Spleen (tissue), 11 donors: ENCODE data around the gene GNAT1. TPM values are rescaled to one million over a fixed set of nuclear protein-coding genes. Genes with fewer than 3 reads are reported as not detected.
"Not testable (repeated sequence)": the region's sequence is repeated elsewhere in the genome, so short reads cannot be mapped to it uniquely, and the experiment has no call there.

Source experiments
- DNase-seq: peaks from one replicate; pipeline ENCODE4 v3.0.0-alpha.2; 2020
- H3K27ac ChIP-seq, 8 donors: fragments of 200-600 bp; sonication (generic) in 7 of 8; 1 replicate in 4 of 8; 2 replicates in 4 of 8; pipeline versions ENCODE4 v1.5.0 to v1.8.0; 2016 to 2021; ENCODE audit warnings: inconsistent platforms in 4 of 8, mild to moderate bottlenecking in 4 of 8, moderate library complexity in 1 of 8
- H3K27me3 ChIP-seq, 7 donors: fragments of 200-600 bp; sonication (generic) in 6 of 7; replicated peaks in 1 of 7; 1 replicate in 4 of 7; 2 replicates in 3 of 7; pipeline versions ENCODE4 v1.5.0 to v1.8.0; 2016 to 2021; ENCODE audit warnings: inconsistent platforms in 3 of 7, mild to moderate bottlenecking in 1 of 7
- H3K36me3 ChIP-seq, 6 donors: fragments of 200-600 bp; sonication (generic) in 5 of 6; 1 replicate in 4 of 6; 2 replicates in 2 of 6; pipeline versions ENCODE4 v1.5.0 to v1.8.0; 2016 to 2021; ENCODE audit warnings: inconsistent platforms in 2 of 6
- H3K4me1 ChIP-seq, 6 donors: fragments of 200-600 bp; sonication (generic) in 5 of 6; 1 replicate in 3 of 6; 2 replicates in 3 of 6; pipeline versions ENCODE4 v1.5.0 to v1.8.0; 2016 to 2021; ENCODE audit warnings: inconsistent platforms in 3 of 6
- H3K4me3 ChIP-seq, 8 donors: fragments of 200-600 bp; sonication (generic) in 7 of 8; 1 replicate in 4 of 8; 2 replicates in 4 of 8; pipeline versions ENCODE4 v1.5.0 to v1.8.0; 2016 to 2021; ENCODE audit warnings: inconsistent platforms in 4 of 8, mild to moderate bottlenecking in 4 of 8, moderate library complexity in 2 of 8
- H3K9me3 ChIP-seq, 8 donors: fragments of 200-600 bp; sonication (generic) in 7 of 8; 1 replicate in 4 of 8; 2 replicates in 4 of 8; pipeline versions ENCODE4 v1.5.0 to v1.8.0; 2016 to 2021; ENCODE audit warnings: inconsistent platforms in 4 of 8
- CTCF ChIP-seq, 11 experiments: fragments of 200-600 bp in 7 of 11; fragments of 450-650 bp in 4 of 11; sonication (generic) in 4 of 11; IDR thresholded peaks in 8 of 11; conservative IDR thresholded peaks in 3 of 11; 1 replicate in 7 of 11; 2 replicates in 4 of 11; pipeline versions ENCODE4 v1.4.0 to v1.8.0; 2016 to 2021; ENCODE audit warnings: antibody characterized with exemption in 11 of 11, inconsistent platforms in 4 of 11, mild to moderate bottlenecking in 1 of 11
- POLR2A ChIP-seq, 3 donors: fragments of 450-650 bp; IDR thresholded peaks; one replicate each; pipeline ENCODE4 v1.5.1; 2017; ENCODE audit warnings: antibody characterized with exemption in 3 of 3, mild to moderate bottlenecking in 1 of 3
- POLR2AphosphoS5 ChIP-seq, 3 donors: sonication (generic); formaldehyde crosslinking; IDR thresholded peaks; one replicate each; pipeline ENCODE4 v1.5.1; 2017; ENCODE audit warnings: antibody characterized with exemption in 3 of 3
- WGBS, 5 donors: extraction: QIAGEN DNeasy Blood & Tissue Kit in 3 of 5; methylation state at CpG; one replicate each; pipeline versions ENCODE4 v1.1.5 to v1.1.7; 2013 to 2018; 5-methylcytosine and 5-hydroxymethylcytosine counted together
- intact Hi-C: fragments of 100-400 bp; cut with DNase I; formaldehyde crosslinking; loops from one replicate; pipeline ENCODE4 v1.15.0; 2023; ENCODE audit warnings: low total_unique reads
- polyA plus RNA-seq, 3 donors: library from polyadenylated mRNA; stranded (reverse); fragments of 200-250 nt; gene quantifications; one replicate each; pipeline ENCODE4 v1.2.1, GENCODE V29; 2013
- total RNA-seq, 7 donors: library from RNA; depleted of rRNA in 3 of 7; stranded (reverse); fragments of >200 nt in 3 of 7; fragmentation: NEBNext Ultra II Directional in 4 of 7; extraction: Animal tissue kit (Norgen Biotek cat#: 25700) in 4 of 7; gene quantifications; one replicate each; pipeline versions ENCODE4 v1.1.0 to v1.2.1, GENCODE V29; 2016 to 2021
- donor health status: healthy with polysubstance abuse.
- donor health status: DM: no; HTN: no; CAD: no; lungs with moderate emphysema.
- donor health status: DM: no; HTN: no; CAD: no.
- donor health status: Bipolar disorder and iron deficiency.
- donor health status: healthy.
- donor health status: DM: no; HTN: no; CAD: no.
- donor health status: DM: yes; HTN: yes; CAD: no.

Gene GNAT1
- total and polyA plus RNA-seq, 10 donors: 0.05 to 0.44 (median 0.18) TPM; not detected in 7

GRCh38 chr3:50226888-50227389 is 35.5 kb downstream of the GNAT1 start:
- intact Hi-C loops: loop anchor here (5.0 kb wide), 2 partner anchors 35 to 45 kb away; partner anchors contain the start of gene GNAT1
- no peak for DNase-seq
- H3K36me3 ChIP-seq: no peaks in the 10 kb centered on the region
- WGBS, 5 donors: 0 to 1% (median 1%) methylated on average over 32 to 40 of the region's 40 CpGs
- peak overlapping the region; percentile 23 to 92 (median 84) for H3K27ac ChIP-seq
- H3K9me3 ChIP-seq: no peaks in the 10 kb centered on the region
- TF ChIP-seq POLR2A (IDR thresholded peaks at IDR 0.05): no peak
- TF ChIP-seq CTCF (IDR thresholded peaks at IDR 0.05 in 8 of 11, conservative IDR thresholded peaks at IDR 0.05 in 3 of 11): no peak
- TF ChIP-seq POLR2AphosphoS5 (IDR thresholded peaks at IDR 0.05): no peak
- H3K4me3 ChIP-seq: peak overlapping the region; percentile 62 to 79 (median 72)
- peaks cover 7 to 62% (median 48%) of the 10 kb centered on the region in 6 donors for H3K4me1 ChIP-seq
- H3K27me3 ChIP-seq: no peaks in the 10 kb centered on the region

- WGBS, 5 donors: 2 to 3% (median 2%) methylated on average over 42 to 51 of the region's 51 CpGs
- peak; percentile 99 for DNase-seq
- TF ChIP-seq POLR2A (IDR thresholded peaks at IDR 0.05) (peak in 1 of 3 donors; percentile 14), CTCF (IDR thresholded peaks at IDR 0.05 in 8 of 11, conservative IDR thresholded peaks at IDR 0.05 in 3 of 11) (peak; percentile 66 to 98 (median 94)), POLR2AphosphoS5 (IDR thresholded peaks at IDR 0.05) (peak; percentile 88 to 93 (median 90))
- H3K4me1 ChIP-seq: peaks cover 7 to 62% (median 48%) of the 10 kb centered on the region in 6 donors
- peak overlapping the region; percentile 62 to 79 (median 72) for H3K4me3 ChIP-seq
- intact Hi-C loops: loop anchor here (5.0 kb wide), 2 partner anchors 35 to 45 kb away; partner anchors contain the start of gene GNAT1
- H3K27me3 ChIP-seq: no peaks in the 10 kb centered on the region
- H3K9me3 ChIP-seq: no peaks in the 10 kb centered on the region
- H3K27ac ChIP-seq: peak overlapping the region; percentile 74 to 92 (median 84)
- no peaks in the 10 kb centered on the region for H3K36me3 ChIP-seq
These were observed 36.2 kb downstream of the GNAT1 start for GRCh38 chr3:50227390-50228183.

- not testable (repeated sequence) for DNase-seq, H3K36me3 ChIP-seq, H3K9me3 ChIP-seq, H3K27me3 ChIP-seq
- Histone ChIP-seq H3K27ac (peak overlapping the region in 7 of 8 donors; percentile 79 to 92 (median 87)), H3K4me3 (peak overlapping the region in 7 of 8 donors; percentile 62 to 79 (median 74)), H3K4me1 (peaks cover 7 to 64% (median 48%) of the 10 kb centered on the region in 6 donors)
- 57 to 64% (median 59%) methylated on average over 15 of the region's 15 CpGs for WGBS, 5 donors
- intact Hi-C loops: loop anchor here (5.0 kb wide), 2 partner anchors 36 to 44 kb away; partner anchors contain the start of gene GNAT1
These were observed 36.9 kb downstream of the GNAT1 start for GRCh38 chr3:50228184-50228763.

- 87 to 100% (median 98%) methylated on average over 3 of the region's 3 CpGs for WGBS, 5 donors
- no peak for DNase-seq
- intact Hi-C loops: loop anchor here (5.0 kb wide), 2 partner anchors 37 to 43 kb away; partner anchors contain the start of gene GNAT1
- Histone ChIP-seq H3K27me3 (no peaks in the 10 kb centered on the region), H3K9me3 (no peaks in the 10 kb centered on the region), H3K4me1 (peaks cover 7 to 73% (median 51%) of the 10 kb centered on the region in 6 donors), H3K36me3 (no peaks in the 10 kb centered on the region), H3K4me3 (no peak overlapping the region), H3K27ac (peak overlapping the region in 6 of 8 donors; percentile 54 to 92 (median 58))
- TF ChIP-seq POLR2AphosphoS5 (IDR thresholded peaks at IDR 0.05) (no peak), POLR2A (IDR thresholded peaks at IDR 0.05) (no peak), CTCF (IDR thresholded peaks at IDR 0.05 in 8 of 11, conservative IDR thresholded peaks at IDR 0.05 in 3 of 11) (no peak)
These were observed 38.1 kb downstream of the GNAT1 start for GRCh38 chr3:50229490-50229889.
